ENCODE measurements around the gene TSNAX. TPM values are rescaled to one million over a fixed set of nuclear protein-coding genes. Genes with fewer than 3 reads are reported as not detected.

Gene TSNAX
- total RNA-seq, 2 experiments from 2014 or later: 33.5 to 35.7 TPM

- Histone ChIP-seq H3K4me3 (ENCODE audit: low read length) (no peak overlapping the region), H3K27ac (ENCODE audit: low read depth in 1 of 2, low read length in 2 of 2) (no peak overlapping the region), H3K4me1 (ENCODE audit: insufficient read depth, low read length) (no peaks in the 10 kb centered on the region), H3K27me3 (ENCODE audit: control insufficient read depth in 1 of 2, insufficient read depth in 2 of 2, low read length in 2 of 2) (no peaks in the 10 kb centered on the region), H3K36me3 (ENCODE audit: insufficient read depth, low read length) (no peaks in the 10 kb centered on the region), H3K9me3 (ENCODE audit: control insufficient read depth in 1 of 2, insufficient read depth in 1 of 2, low read length in 2 of 2) (no peaks in the 10 kb centered on the region)
- ChIA-PET POLR2A (no interaction called here), CTCF (no interaction called here)
- no peak for ATAC-seq (ENCODE audit: poor library complexity)
- H3K27me3 Mint-ChIP-seq: peaks cover 24% of the 10 kb centered on the region
- no peaks in the 10 kb centered on the region for H3K36me3 Mint-ChIP-seq (ENCODE audit: low read depth)
- intact Hi-C loops (cut with DNase I, micrococcal nuclease): no loop called here
- no peak for TF ChIP-seq CTCF (IDR thresholded peaks at IDR 0.05)
- H3K4me1 Mint-ChIP-seq (ENCODE audit: low read depth): no peaks in the 10 kb centered on the region
- H3K4me3 Mint-ChIP-seq: no peak overlapping the region
- no peaks in the 10 kb centered on the region for H3K9me3 Mint-ChIP-seq
- H3K27ac Mint-ChIP-seq: no peak overlapping the region
- no peak for DNase-seq
Measured at GRCh38 chr1:231512147-231512698, 16.2 kb upstream of the TSNAX start.

- ChIA-PET CTCF (no interaction called here), POLR2A (no interaction called here)
- no peaks in the 10 kb centered on the region for H3K9me3 ChIP-seq (ENCODE audit: control insufficient read depth in 1 of 2, insufficient read depth in 1 of 2, low read length in 2 of 2)
- Mint-ChIP-seq H3K27ac (no peak overlapping the region), H3K9me3 (no peaks in the 10 kb centered on the region), H3K36me3 (ENCODE audit: low read depth) (no peaks in the 10 kb centered on the region), H3K4me3 (no peak overlapping the region), H3K4me1 (ENCODE audit: low read depth) (no peaks in the 10 kb centered on the region), H3K27me3 (peaks cover 28% of the 10 kb centered on the region)
- ATAC-seq (ENCODE audit: poor library complexity): no peak
- intact Hi-C loops (cut with DNase I, micrococcal nuclease): no loop called here
- H3K4me3 ChIP-seq (ENCODE audit: low read length): no peak overlapping the region
- H3K4me1 ChIP-seq (ENCODE audit: insufficient read depth, low read length): no peaks in the 10 kb centered on the region
- H3K27ac ChIP-seq (ENCODE audit: low read depth in 1 of 2, low read length in 2 of 2): no peak overlapping the region
- no peaks in the 10 kb centered on the region for H3K27me3 ChIP-seq (ENCODE audit: control insufficient read depth in 1 of 2, insufficient read depth in 2 of 2, low read length in 2 of 2)
- no peak for TF ChIP-seq CTCF (IDR thresholded peaks at IDR 0.05)
- DNase-seq: peak in 3 of 14 experiments; percentile 15 to 38 (median 31)
- H3K36me3 ChIP-seq (ENCODE audit: insufficient read depth, low read length): no peaks in the 10 kb centered on the region
Measured at GRCh38 chr1:231515748-231516147, 12.7 kb upstream of the TSNAX start.

GRCh38 chr1:231517076-231517475 is 11.4 kb upstream of the TSNAX start:
- ChIA-PET CTCF (no interaction called here), POLR2A (no interaction called here)
- Mint-ChIP-seq H3K9me3 (no peaks in the 10 kb centered on the region), H3K27me3 (peaks cover 28% of the 10 kb centered on the region), H3K36me3 (ENCODE audit: low read depth) (no peaks in the 10 kb centered on the region), H3K4me3 (no peak overlapping the region), H3K27ac (no peak overlapping the region), H3K4me1 (ENCODE audit: low read depth) (no peaks in the 10 kb centered on the region)
- DNase-seq (no peak), ATAC-seq (ENCODE audit: poor library complexity) (no peak)
- no peak overlapping the region for H3K4me3 ChIP-seq (ENCODE audit: low read length)
- H3K36me3 ChIP-seq (ENCODE audit: insufficient read depth, low read length): no peaks in the 10 kb centered on the region
- H3K9me3 ChIP-seq (ENCODE audit: control insufficient read depth in 1 of 2, insufficient read depth in 1 of 2, low read length in 2 of 2): no peaks in the 10 kb centered on the region
- H3K4me1 ChIP-seq (ENCODE audit: insufficient read depth, low read length): no peaks in the 10 kb centered on the region
- no peak for TF ChIP-seq CTCF (IDR thresholded peaks at IDR 0.05)
- intact Hi-C loops (cut with DNase I, micrococcal nuclease): no loop called here
- no peak overlapping the region for H3K27ac ChIP-seq (ENCODE audit: low read depth in 1 of 2, low read length in 2 of 2)
- H3K27me3 ChIP-seq (ENCODE audit: control insufficient read depth in 1 of 2, insufficient read depth in 2 of 2, low read length in 2 of 2): no peaks in the 10 kb centered on the region
